Measurements from ENCODE around the gene NOD1. TPM values are rescaled to one million over a fixed set of nuclear protein-coding genes. Genes with fewer than 3 reads are reported as not detected.
A peak's percentile ranks its signal among the peaks of the same experiment; 100 is the strongest.

NOD1 gene
- total RNA-seq, 2 donors from 2014 or later: 8.9 to 11.6 TPM

DNA sequence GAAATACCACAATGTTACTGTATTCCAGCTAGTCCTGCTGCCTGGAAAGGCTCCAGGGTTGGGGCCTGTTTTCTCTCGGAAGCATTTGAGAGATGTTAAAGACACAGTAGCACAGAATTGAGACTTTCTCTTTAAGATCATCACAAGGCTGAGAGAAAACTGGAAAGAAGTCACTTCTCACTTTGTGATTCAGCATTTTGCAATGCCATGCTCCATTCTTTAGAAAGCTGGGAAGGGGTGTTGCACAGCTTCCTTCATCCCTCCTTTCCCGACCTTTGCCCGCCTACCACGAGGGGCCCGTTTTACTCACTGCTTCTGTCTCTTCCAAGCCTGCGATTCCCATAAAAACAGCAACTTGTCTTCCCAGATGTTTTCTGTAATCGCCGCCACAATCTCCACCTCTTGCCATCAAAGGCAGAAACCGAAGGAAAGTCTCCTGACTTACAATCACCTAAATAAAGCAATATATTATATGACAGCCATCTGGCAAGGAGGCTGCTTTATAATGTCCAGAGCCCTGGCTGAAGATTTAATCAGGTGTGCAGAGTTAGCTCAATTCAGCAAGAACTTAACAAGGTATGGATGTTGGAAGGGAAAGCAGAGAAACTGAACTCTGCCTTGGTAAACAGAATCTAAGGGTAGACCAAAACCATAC, 18.9 kb downstream of the NOD1 start:
- Mint-ChIP-seq H3K4me3 (no peak overlapping the region), H3K4me1 (ENCODE audit: low read depth in 2 of 2) (peaks cover 10 to 19% of the 10 kb centered on the region in 2 donors), H3K9me3 (no peaks in the 10 kb centered on the region), H3K27ac (peak overlapping the region in 1 of 2 donors; percentile 27), H3K36me3 (no peaks in the 10 kb centered on the region), H3K27me3 (no peaks in the 10 kb centered on the region)
- ATAC-seq (no peak), DNase-seq (ENCODE audit: low spot score) (no peak)

DNA sequence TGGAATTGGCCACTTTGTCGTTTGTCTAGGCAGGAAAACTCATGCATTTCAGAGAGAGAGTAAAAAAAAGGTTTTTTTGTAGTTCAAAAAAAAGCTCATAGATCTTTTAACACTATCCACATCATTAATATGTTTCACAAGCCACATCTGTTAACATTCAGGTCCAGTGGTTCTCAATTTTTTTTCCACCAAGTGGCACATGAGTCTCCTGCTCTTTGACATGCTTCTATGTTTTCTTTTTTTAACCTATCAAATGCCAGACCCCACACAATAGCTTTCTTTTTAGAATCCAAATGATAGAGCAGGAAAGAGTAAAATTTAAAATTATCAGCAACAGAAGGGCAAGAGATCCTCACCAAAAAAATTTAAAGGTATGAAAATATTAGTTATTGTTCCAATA, 20.3 kb downstream of the NOD1 start:
- Mint-ChIP-seq H3K36me3 (no peaks in the 10 kb centered on the region), H3K27ac (no peak overlapping the region), H3K4me1 (ENCODE audit: low read depth in 2 of 2) (peaks cover 0 to 9% of the 10 kb centered on the region in 2 donors), H3K4me3 (no peak overlapping the region), H3K9me3 (no peaks in the 10 kb centered on the region), H3K27me3 (no peaks in the 10 kb centered on the region)
- ATAC-seq: no peak
- no peak for DNase-seq (ENCODE audit: low spot score)

DNA sequence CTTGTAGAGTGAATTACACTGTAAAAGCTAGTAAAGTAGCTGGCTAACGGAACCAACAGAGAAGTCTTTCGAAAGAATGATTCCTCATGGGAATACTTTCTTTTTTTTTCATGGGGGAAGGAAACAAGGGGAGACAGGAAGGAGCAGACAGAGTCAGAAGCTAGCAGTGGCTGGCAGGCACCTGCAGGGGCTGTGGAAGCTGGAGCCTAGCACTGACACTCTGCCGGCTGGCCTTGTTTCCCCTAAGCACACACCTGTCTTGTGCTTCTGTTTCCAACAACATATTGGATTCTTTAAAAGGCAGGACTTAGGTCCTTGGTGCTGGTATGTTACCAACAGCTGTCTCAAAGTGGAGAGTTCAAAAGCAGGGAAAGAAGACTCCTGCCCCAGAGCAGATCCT, 24.7 kb downstream of the NOD1 start:
- ATAC-seq (no peak), DNase-seq (ENCODE audit: low spot score) (no peak)
- H3K9me3 Mint-ChIP-seq: no peaks in the 10 kb centered on the region
- no peak overlapping the region for H3K4me3 Mint-ChIP-seq
- no peaks in the 10 kb centered on the region for H3K36me3 Mint-ChIP-seq
- no peaks in the 10 kb centered on the region for H3K27me3 Mint-ChIP-seq
- no peaks in the 10 kb centered on the region for H3K4me1 Mint-ChIP-seq (ENCODE audit: low read depth in 2 of 2)
- no peak overlapping the region for H3K27ac Mint-ChIP-seq

DNA sequence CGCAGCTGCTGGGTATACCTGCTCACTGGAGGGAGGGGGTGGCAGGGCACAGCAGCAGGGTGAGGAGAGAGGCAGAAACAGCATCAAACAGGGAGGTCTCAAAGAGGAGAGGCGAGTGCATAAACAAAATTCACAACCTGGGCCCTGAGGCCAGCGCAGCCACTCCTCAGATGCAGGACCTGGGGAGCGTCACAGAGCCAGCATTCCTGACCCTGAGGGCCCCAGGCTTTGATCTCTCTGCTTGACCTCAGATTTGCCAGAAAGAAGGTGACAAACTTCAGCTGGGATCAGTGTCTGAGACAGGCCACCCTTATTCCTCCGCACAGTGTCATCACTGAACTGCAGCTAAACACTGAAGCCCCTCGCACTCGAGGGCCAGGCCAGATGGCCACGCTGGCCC, 25.6 kb downstream of the NOD1 start:
- ATAC-seq: no peak
- Mint-ChIP-seq H3K27ac (no peak overlapping the region), H3K27me3 (no peaks in the 10 kb centered on the region), H3K4me3 (no peak overlapping the region), H3K9me3 (no peaks in the 10 kb centered on the region), H3K4me1 (ENCODE audit: low read depth in 2 of 2) (no peaks in the 10 kb centered on the region), H3K36me3 (no peaks in the 10 kb centered on the region)
- no peak for DNase-seq (ENCODE audit: low spot score)

DNA sequence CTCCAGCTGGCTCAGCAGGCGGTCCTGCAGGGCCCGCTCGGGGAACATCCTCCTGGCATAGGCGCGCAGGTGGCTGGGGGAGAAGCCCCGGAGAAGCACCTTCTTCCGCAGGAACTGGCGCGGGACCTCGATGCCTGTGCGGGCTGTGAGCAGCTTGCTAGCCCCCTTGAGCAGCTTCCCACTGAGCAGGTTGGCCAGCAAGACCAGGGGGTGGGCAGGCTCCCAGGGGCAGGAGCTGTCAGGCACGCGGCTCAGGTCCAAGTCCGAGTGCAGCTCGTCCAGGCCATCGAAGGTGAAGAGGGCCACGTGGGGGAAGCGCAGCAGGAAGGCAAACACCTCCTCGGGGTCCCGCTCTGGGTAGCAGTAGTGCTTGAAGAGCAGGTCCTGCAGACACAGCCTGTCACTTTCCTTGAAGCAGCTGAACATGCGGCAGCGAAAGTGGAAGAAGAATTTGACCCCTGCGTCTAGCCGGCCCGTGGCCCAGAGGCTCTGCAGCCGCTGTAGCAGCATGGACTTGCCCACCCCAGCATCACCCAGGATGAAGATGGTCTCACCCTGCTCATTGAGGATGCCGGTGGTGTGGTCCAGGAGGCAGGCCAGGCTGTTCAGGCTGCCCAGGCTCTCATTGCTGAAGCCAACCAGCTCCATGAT, 26.2 kb downstream of the NOD1 start:
- H3K36me3 Mint-ChIP-seq: no peaks in the 10 kb centered on the region
- H3K27me3 Mint-ChIP-seq: no peaks in the 10 kb centered on the region
- H3K9me3 Mint-ChIP-seq: no peaks in the 10 kb centered on the region
- no peak overlapping the region for H3K27ac Mint-ChIP-seq
- DNase-seq (ENCODE audit: low spot score): no peak
- no peak overlapping the region for H3K4me3 Mint-ChIP-seq
- H3K4me1 Mint-ChIP-seq (ENCODE audit: low read depth in 2 of 2): no peaks in the 10 kb centered on the region
- ATAC-seq: no peak

DNA sequence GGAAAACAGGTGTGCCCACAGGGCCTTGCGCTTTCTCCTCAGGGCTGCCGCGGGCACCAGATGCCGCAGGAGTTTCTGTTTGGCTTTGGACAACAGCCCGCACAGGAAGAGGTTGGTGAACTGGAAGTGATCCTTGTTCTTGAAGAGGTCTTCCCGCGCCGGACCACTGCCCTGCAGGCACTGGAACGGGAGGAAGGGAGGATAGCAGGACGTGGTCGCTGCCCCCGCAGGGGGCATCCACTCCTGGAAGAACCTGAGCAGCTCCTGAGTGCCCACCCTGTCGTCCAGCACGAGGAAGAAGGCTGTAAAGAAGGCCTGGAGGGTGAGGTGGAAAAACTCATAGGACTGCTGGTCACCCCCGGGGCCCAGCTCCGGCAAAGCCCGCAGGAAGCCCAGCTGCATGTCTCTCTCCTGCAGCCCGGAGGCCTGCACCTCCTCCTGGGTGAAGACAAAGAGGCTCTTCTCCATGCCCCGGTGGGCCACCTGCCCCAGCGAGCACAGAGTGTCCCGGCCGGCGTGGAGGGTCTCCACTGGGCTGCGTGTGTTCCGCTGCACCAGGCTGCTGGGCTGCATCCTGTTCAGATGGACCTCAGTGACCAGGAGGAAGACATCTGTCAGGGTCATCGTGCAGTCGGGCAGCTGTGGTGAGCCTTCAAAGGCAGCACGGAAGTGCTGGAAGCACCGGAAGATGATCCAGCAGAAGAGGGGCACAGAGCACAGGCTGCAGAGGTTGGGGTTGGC, 26.9 kb downstream of the NOD1 start:
- ATAC-seq (no peak), DNase-seq (ENCODE audit: low spot score) (no peak)
- Mint-ChIP-seq H3K4me3 (no peak overlapping the region), H3K9me3 (no peaks in the 10 kb centered on the region), H3K27ac (no peak overlapping the region), H3K27me3 (no peaks in the 10 kb centered on the region), H3K4me1 (ENCODE audit: low read depth in 2 of 2) (no peaks in the 10 kb centered on the region), H3K36me3 (no peaks in the 10 kb centered on the region)

DNA sequence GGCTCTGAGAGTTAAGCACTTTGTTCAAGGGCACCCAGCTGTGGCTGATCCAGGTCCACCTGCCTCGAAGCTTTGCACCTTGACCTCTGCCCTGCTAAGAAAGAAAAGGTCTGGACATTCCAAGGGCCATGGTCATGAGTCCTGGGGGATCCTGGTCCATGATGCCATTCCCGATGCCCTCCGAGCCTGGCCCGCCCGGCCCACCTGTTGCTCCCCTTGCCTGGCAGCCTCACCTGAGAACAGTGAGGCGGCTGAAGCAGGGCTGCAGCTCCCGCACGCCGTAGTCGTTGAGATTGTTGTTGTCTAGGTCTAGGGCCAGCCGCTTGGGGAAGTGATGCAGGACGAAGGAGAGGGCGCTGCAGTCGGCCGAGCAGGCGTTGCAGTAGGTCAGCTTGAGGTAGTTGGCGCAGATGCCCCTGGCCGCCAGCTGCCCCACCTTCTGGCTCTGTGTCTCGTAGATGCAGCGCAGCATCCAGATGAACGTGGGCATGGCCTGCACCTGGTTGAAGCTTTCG, 27.5 kb downstream of the NOD1 start:
- no peaks in the 10 kb centered on the region for H3K27me3 Mint-ChIP-seq
- no peak for DNase-seq (ENCODE audit: low spot score)
- H3K4me1 Mint-ChIP-seq (ENCODE audit: low read depth in 2 of 2): peaks cover 2 to 3% of the 10 kb centered on the region in 2 donors
- H3K4me3 Mint-ChIP-seq: no peak overlapping the region
- ATAC-seq: no peak
- no peak overlapping the region for H3K27ac Mint-ChIP-seq
- H3K9me3 Mint-ChIP-seq: no peaks in the 10 kb centered on the region
- no peaks in the 10 kb centered on the region for H3K36me3 Mint-ChIP-seq

DNA sequence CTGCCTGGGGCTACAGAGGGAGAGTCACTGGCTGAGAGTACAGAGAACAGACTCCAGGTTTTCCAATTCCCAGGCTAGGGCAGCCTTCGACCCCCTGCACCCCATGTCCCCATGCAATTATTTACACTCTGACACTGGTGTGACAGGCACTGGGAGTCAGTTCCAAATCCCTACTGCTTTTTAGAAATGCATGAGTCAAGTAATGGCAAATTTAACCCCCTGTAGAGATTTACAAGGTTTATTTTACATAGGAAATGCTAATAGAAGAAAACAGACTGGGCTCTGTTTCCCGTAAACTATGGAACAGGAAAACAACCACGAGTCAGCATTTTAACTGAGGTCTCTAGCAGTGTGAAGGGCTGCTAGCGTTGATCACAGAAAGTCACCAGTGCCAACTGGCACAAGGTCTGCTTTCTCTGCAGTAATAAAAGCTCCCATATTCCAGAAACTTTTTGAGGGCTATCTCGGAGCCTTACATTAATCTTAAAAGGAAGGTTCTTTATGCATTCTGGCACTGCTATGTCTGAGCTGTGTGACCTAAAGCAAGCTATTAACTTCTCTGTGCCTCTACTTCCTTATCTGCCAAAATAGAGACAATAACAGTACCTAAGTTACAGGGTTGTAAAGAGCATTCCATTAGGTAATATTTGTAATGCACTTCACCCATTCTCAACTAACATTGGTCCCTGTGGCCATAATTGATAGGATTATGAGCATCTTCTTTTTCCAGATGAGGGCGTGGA, 28.2 kb downstream of the NOD1 start:
- DNase-seq (ENCODE audit: low spot score) (no peak), ATAC-seq (no peak)
- Mint-ChIP-seq H3K9me3 (no peaks in the 10 kb centered on the region), H3K36me3 (no peaks in the 10 kb centered on the region), H3K4me1 (ENCODE audit: low read depth in 2 of 2) (peaks cover 6% of the 10 kb centered on the region in 2 donors), H3K27ac (no peak overlapping the region), H3K4me3 (no peak overlapping the region), H3K27me3 (no peaks in the 10 kb centered on the region)

DNA sequence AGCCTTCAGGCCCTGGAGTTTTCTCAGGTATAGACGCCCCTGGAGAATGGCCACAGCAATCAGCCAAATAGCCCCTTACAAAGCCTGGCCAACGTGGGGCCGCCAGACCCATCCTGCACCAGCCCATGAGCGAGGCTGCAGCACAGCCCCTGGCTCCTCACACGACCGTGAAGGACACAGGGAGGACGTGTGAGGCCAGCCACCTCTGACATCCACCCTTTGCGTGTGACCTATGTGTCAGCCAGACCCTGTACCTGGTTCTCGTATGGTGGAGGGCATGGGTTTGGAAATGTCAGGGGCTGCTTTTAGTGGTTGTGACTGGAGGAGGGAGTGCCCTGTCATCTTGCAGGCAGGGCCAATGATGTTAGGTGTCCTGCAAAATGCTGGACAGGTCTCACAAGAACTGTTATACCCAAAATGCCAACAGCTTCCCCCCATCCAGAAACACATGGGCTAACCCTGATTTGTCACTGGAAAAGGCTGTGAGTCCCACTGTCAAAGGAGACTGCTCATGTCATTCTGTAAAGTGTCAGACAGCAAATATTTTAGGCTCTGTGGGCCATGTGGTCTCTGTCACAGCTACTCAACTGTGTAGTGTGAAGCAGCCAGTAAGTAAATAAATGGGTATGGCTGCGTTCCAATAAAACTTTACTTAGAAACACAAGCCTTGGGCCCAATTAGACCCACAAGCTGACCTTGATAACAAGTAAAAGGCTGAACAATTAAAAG, 30.0 kb downstream of the NOD1 start:
- Mint-ChIP-seq H3K27ac (no peak overlapping the region), H3K9me3 (no peaks in the 10 kb centered on the region), H3K27me3 (no peaks in the 10 kb centered on the region), H3K36me3 (no peaks in the 10 kb centered on the region), H3K4me1 (ENCODE audit: low read depth in 2 of 2) (peaks cover 6% of the 10 kb centered on the region in 2 donors), H3K4me3 (no peak overlapping the region)
- DNase-seq (ENCODE audit: low spot score): no peak
- ATAC-seq: no peak

DNA sequence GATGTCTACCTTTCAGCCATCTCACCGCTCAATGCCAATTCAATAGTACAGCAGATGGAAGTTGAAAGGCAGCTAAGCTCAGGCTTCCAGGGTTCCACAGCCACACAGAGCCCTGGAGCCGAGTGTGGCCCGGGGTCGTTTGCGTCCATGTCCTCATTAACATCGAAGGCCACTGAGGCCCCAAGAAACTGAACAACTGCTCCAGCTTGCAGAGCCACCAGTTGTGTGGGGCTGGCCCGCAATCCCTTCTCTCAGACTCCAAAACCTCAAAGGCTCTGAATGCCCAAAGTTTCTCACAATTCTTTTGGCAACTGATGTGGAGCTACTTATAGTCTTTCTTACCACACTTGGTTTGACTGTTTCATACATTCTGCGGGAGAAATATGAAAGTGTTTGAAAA, 31.1 kb downstream of the NOD1 start:
- Mint-ChIP-seq H3K36me3 (no peaks in the 10 kb centered on the region), H3K4me1 (ENCODE audit: low read depth in 2 of 2) (peaks cover 6% of the 10 kb centered on the region in 2 donors), H3K4me3 (no peak overlapping the region), H3K27ac (no peak overlapping the region), H3K9me3 (no peaks in the 10 kb centered on the region), H3K27me3 (no peaks in the 10 kb centered on the region)
- no peak for ATAC-seq
- DNase-seq (ENCODE audit: low spot score): no peak

DNA sequence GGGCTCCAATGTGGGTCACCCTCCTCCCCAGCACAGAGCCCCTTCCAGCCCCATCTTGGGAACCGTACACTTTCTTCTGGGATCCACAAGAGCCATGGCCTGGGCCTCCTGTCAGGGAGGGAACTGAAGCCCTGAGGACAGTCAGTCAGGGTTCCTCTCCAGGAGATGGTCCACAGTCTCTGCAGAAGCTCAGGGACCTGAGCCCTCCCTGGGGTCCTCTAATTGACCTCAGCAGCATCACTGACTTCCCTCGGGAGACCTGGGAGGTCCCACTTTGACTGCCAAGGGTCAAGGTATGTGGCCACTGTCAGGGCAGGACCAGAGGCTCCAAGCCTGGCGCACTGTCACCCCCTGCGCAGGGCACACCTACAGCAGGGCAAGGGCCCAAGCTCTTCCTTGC, 32.3 kb downstream of the NOD1 start:
- ATAC-seq: no peak
- H3K9me3 Mint-ChIP-seq: no peaks in the 10 kb centered on the region

DNA sequence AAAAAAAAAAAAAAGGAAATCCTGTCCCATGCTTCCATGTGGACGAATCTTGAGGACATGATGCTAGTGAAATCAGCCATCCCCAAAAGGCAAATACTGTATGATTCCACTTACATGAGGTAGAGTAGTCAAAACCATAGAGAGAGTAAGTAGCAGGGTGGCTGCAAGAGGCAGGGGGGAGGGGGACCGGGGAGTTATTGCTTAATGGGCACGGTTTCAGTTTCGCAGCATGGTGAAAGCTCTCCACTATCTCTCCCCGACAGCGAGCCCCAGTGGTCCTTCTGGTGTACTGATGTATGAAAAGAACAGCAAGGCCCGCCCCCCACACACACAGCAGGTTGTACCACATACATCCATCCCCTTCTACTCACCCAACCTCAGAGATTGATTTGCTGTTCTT, 32.8 kb downstream of the NOD1 start:
- ATAC-seq: peak; percentile 98 to 99
- Mint-ChIP-seq H3K27me3 (no peaks in the 10 kb centered on the region), H3K4me1 (ENCODE audit: low read depth in 2 of 2) (peaks cover 6% of the 10 kb centered on the region in 2 donors), H3K4me3 (no peak overlapping the region), H3K9me3 (no peaks in the 10 kb centered on the region), H3K27ac (peak overlapping the region; percentile 68 to 83), H3K36me3 (no peaks in the 10 kb centered on the region)
- peak; percentile 90 for DNase-seq (ENCODE audit: low spot score)

More for the DNA sequence above, 32.3 kb downstream of the NOD1 start:
- Mint-ChIP-seq H3K27ac (peak overlapping the region; percentile 68 to 83), H3K4me1 (ENCODE audit: low read depth in 2 of 2) (peaks cover 6% of the 10 kb centered on the region in 2 donors), H3K4me3 (no peak overlapping the region), H3K27me3 (no peaks in the 10 kb centered on the region), H3K36me3 (no peaks in the 10 kb centered on the region)
- no peak for DNase-seq (ENCODE audit: low spot score)
